HepG2 (cell line): Measurements from ENCODE around the gene RITA1. TPM values are rescaled to one million over a fixed set of nuclear protein-coding genes. Genes with fewer than 3 reads are reported as not detected.

Experiments used
- FOXA1 ChIP-seq, 2 experiments: fragments of 450-650 bp in 1 of 2; sonication (generic) in 1 of 2; formaldehyde crosslinking in 1 of 2; IDR thresholded peaks; 2 replicates each; pipeline versions ENCODE4 v1.4.0 to v1.6.1; 2016 to 2020; ENCODE audit warnings: missing genetic modification reagents in 1 of 2
- MED1 ChIP-seq: sonication (generic); formaldehyde crosslinking; IDR thresholded peaks from 2 replicates; pipeline ENCODE4 v1.4.0; 2020; ENCODE audit warnings: missing genetic modification reagents
- MEIS1 ChIP-seq: sonication (generic); formaldehyde crosslinking; IDR thresholded peaks from 2 replicates; pipeline ENCODE4 v1.9.0; 2021; ENCODE audit warnings: mild to moderate bottlenecking, missing genetic modification reagents, moderate library complexity, borderline replicate concordance
- NR2C2 ChIP-seq: sonication (generic); formaldehyde crosslinking; IDR thresholded peaks from 2 replicates; pipeline ENCODE4 v1.4.0; 2020; ENCODE audit warnings: missing genetic modification reagents, mild to moderate bottlenecking, moderate library complexity, borderline replicate concordance
- PAXIP1 ChIP-seq: sonication (generic); formaldehyde crosslinking; conservative IDR thresholded peaks from 2 replicates; pipeline ENCODE4 v1.4.0; 2020; ENCODE audit warnings: mild to moderate bottlenecking, missing genetic modification reagents, moderate library complexity
- SNAPC4 ChIP-seq: sonication (generic); formaldehyde crosslinking; IDR thresholded peaks from 2 replicates; pipeline ENCODE4 v1.4.0; 2020; ENCODE audit warnings: mild to moderate bottlenecking, missing genetic modification reagents
- TFAP4 ChIP-seq: sonication (generic); IDR thresholded peaks from 2 replicates; pipeline ENCODE4 v1.6.1; 2016; ENCODE audit warnings: low read depth, borderline replicate concordance
- ZEB1 ChIP-seq: IDR thresholded peaks from 2 replicates; pipeline ENCODE4 v1.6.1; 2012; ENCODE audit warnings: mild to moderate bottlenecking, low read depth, inconsistent platforms; ENCODE audit not compliant: insufficient replicate concordance
- ZNF496 ChIP-seq: sonication (generic); formaldehyde crosslinking; IDR thresholded peaks from 2 replicates; pipeline ENCODE4 v1.8.1; 2023; ENCODE audit warnings: mild to moderate bottlenecking, moderate library complexity, missing genetic modification reagents; ENCODE audit not compliant: insufficient replicate concordance
- ZNF547 ChIP-seq: sonication (generic); formaldehyde crosslinking; IDR thresholded peaks from 2 replicates; pipeline ENCODE4 v1.5.1; 2020; ENCODE audit warnings: mild to moderate bottlenecking, missing genetic modification reagents
- ZNF556 ChIP-seq: sonication (generic); formaldehyde crosslinking; IDR thresholded peaks from 2 replicates; pipeline ENCODE4 v1.4.0; 2020; ENCODE audit warnings: mild to moderate bottlenecking, missing genetic modification reagents, borderline replicate concordance
- ZNF816 ChIP-seq: sonication (generic); formaldehyde crosslinking; IDR thresholded peaks from 2 replicates; pipeline ENCODE4 v1.8.0; 2022; ENCODE audit warnings: missing genetic modification reagents, mild to moderate bottlenecking, borderline replicate concordance
- polyA plus RNA-seq, 8 experiments: library from polyadenylated mRNA; depleted of rRNA in 3 of 8; stranded (reverse) in 7 of 8; unstranded in 1 of 8; fragments of >200 nt; fragmentation: Illumina TruSeq in 4 of 8; extraction: Trizol in 4 of 8; gene quantifications; 2 replicates each; pipeline versions ENCODE4 v1.2.1 to v1.2.3, GENCODE V29; 2011 to 2016; ENCODE audit warnings: low read depth in 4 of 8, missing spikeins in 1 of 8, mixed read lengths in 1 of 8; ENCODE audit not compliant: insufficient read depth in 1 of 8
- total RNA-seq, 5 experiments: library from RNA; depleted of rRNA; stranded (reverse); fragments of >200 nt; fragmentation: Illumina TruSeq; extraction: Trizol; gene quantifications; 2 replicates each; pipeline ENCODE4 v1.2.3, GENCODE V29; 2016; ENCODE audit warnings: low read depth in 1 of 5
- TF ChIP-seq, protein P1 (sequence below): sonication (generic); formaldehyde crosslinking; IDR thresholded peaks from 2 replicates; pipeline ENCODE4 v1.4.0; 2020; ENCODE audit warnings: missing genetic modification reagents, borderline replicate concordance

RITA1 gene
- total and polyA plus RNA-seq, 2 of the 13 experiments (the other 11 are each of a cell fraction or from before 2014, with no cell fraction given) = 12.4 to 28.9 TPM

GRCh38 chr12:113222730-113223531 lies 37.4 kb downstream of the RITA1 start (continued):
- TF ChIP-seq, protein P1, sequence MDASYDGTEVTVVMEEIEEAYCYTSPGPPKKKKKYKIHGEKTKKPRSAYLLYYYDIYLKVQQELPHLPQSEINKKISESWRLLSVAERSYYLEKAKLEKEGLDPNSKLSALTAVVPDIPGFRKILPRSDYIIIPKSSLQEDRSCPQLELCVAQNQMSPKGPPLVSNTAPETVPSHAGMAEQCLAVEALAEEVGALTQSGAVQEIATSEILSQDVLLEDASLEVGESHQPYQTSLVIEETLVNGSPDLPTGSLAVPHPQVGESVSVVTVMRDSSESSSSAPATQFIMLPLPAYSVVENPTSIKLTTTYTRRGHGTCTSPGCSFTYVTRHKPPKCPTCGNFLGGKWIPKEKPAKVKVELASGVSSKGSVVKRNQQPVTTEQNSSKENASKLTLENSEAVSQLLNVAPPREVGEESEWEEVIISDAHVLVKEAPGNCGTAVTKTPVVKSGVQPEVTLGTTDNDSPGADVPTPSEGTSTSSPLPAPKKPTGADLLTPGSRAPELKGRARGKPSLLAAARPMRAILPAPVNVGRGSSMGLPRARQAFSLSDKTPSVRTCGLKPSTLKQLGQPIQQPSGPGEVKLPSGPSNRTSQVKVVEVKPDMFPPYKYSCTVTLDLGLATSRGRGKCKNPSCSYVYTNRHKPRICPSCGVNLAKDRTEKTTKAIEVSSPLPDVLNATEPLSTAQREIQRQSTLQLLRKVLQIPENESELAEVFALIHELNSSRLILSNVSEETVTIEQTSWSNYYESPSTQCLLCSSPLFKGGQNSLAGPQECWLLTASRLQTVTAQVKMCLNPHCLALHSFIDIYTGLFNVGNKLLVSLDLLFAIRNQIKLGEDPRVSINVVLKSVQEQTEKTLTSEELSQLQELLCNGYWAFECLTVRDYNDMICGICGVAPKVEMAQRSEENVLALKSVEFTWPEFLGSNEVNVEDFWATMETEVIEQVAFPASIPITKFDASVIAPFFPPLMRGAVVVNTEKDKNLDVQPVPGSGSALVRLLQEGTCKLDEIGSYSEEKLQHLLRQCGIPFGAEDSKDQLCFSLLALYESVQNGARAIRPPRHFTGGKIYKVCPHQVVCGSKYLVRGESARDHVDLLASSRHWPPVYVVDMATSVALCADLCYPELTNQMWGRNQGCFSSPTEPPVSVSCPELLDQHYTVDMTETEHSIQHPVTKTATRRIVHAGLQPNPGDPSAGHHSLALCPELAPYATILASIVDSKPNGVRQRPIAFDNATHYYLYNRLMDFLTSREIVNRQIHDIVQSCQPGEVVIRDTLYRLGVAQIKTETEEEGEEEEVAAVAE = 0 out of 2 replicates have a peak, but pooled peaks have one; percentile 17
- TF ChIP-seq FOXA1 (IDR thresholded peaks at IDR 0.05) (no peak), FOXA1 (CRISPR knock-in tag; IDR thresholded peaks at IDR 0.05) (peak; percentile 88), ZNF496 (no peak), ZNF816 (CRISPR knock-in tag) (no peak), NR2C2 (CRISPR knock-in tag) (peak; percentile 53), ZEB1 (peak; percentile 16), MED1 (peak; percentile 44; the same call in 1 of the 2 replicates), PAXIP1 (CRISPR knock-in tag) (peak; percentile 79), ZNF547 (no peak), TFAP4 (peak; percentile 69; the same call in 1 of the 2 replicates), ZNF556 (CRISPR knock-in tag) (peak; percentile 49; the same call in 1 of the 2 replicates), SNAPC4 (CRISPR knock-in tag) (no peak), MEIS1 (CRISPR knock-in tag) (peak; percentile 64; the same call in 1 of the 2 replicates)
